Measurements from ENCODE around the gene DNPH1. TPM values are rescaled to one million over a fixed set of nuclear protein-coding genes. Genes with fewer than 3 reads are reported as not detected.

Gene DNPH1
- total and polyA plus RNA-seq, 2 experiments from 2014 or later, result 29.2 to 50.0 TPM

- no peak overlapping the region for H3K4me3 Mint-ChIP-seq
- no peak overlapping the region for H3K27ac Mint-ChIP-seq
Measured at GRCh38 chr6:43200541-43200940, 28.7 kb downstream of the DNPH1 start.

More at GRCh38 chr6:43200541-43200940, 28.7 kb downstream of the DNPH1 start:
- no peak for TF ChIP-seq JUNB (IDR thresholded peaks at IDR 0.05; ENCODE audit: unreplicated experiment)
- TF ChIP-seq CTCF (conservative IDR thresholded peaks at IDR 0.05; ENCODE audit: low read depth in 2 of 2), result no peak
- no peak for TF ChIP-seq REST (IDR thresholded peaks at IDR 0.05; ENCODE audit: unreplicated experiment)
- TF ChIP-seq CREB1 (CRISPR knock-in tag; IDR thresholded peaks at IDR 0.05; ENCODE audit: low read depth), result no peak
- no peak for TF ChIP-seq POLR2AphosphoS5 (IDR thresholded peaks at IDR 0.05; ENCODE audit: low read depth)
- TF ChIP-seq NANOG (IDR thresholded peaks at IDR 0.05; ENCODE audit: borderline replicate concordance), result no peak
- TF ChIP-seq EZH2phosphoT487 (IDR thresholded peaks at IDR 0.05; ENCODE audit: unreplicated experiment), result no peak
- no peak for TF ChIP-seq ETS1 (IDR thresholded peaks at IDR 0.05)
- TF ChIP-seq ZNF114 (CRISPR knock-in tag; IDR thresholded peaks at IDR 0.05), result no peak
- no peak for TF ChIP-seq ZNF462 (CRISPR knock-in tag; IDR thresholded peaks at IDR 0.05)
- no peak for TF ChIP-seq STAT1 (IDR thresholded peaks at IDR 0.05; ENCODE audit: unreplicated experiment)
- no peak for TF ChIP-seq ZNF331 (CRISPR knock-in tag; IDR thresholded peaks at IDR 0.05; ENCODE audit: low read depth)
- no peak for TF ChIP-seq EZH2 (IDR thresholded peaks at IDR 0.05; ENCODE audit: low read depth, unreplicated experiment)
- no peaks in the 10 kb centered on the region for H4K20me1 ChIP-seq (replicated peaks; ENCODE audit: insufficient read depth)
- no peaks in the 10 kb centered on the region for H3K9me2 ChIP-seq (ENCODE audit: insufficient read depth)
- no peak overlapping the region for H3K27ac ChIP-seq (ENCODE audit: low read depth)
- H3K9me3 Mint-ChIP-seq, result no peaks in the 10 kb centered on the region
- no peak for DNase-seq (ENCODE audit: low spot score)
- H3K36me3 Mint-ChIP-seq (ENCODE audit: low read depth), result no peaks in the 10 kb centered on the region; the same call in 2 of the 3 replicates
- ATAC-seq, result no peak
- no peaks in the 10 kb centered on the region for H3F3A ChIP-seq (replicated peaks; ENCODE audit: low read depth)
- no peak overlapping the region for H2AFZ ChIP-seq
- no peaks in the 10 kb centered on the region for H3K79me2 ChIP-seq (replicated peaks; ENCODE audit: insufficient read depth)
- no peak overlapping the region for H3K4me3 ChIP-seq
- no peaks in the 10 kb centered on the region for H3K27me3 ChIP-seq (ENCODE audit: insufficient read depth)
- H3K4me2 ChIP-seq, result no peak overlapping the region
- no peaks in the 10 kb centered on the region for H3K4me1 ChIP-seq (ENCODE audit: insufficient read depth)
- peaks cover 10% of the 10 kb centered on the region for H3K27me3 Mint-ChIP-seq (ENCODE audit: insufficient read depth, low read depth, poor library complexity)
- H3K4me1 Mint-ChIP-seq, result peaks cover 3% of the 10 kb centered on the region
- no peaks in the 10 kb centered on the region for H3K36me3 ChIP-seq (ENCODE audit: insufficient read depth)
